Activated CD8-positive, alpha-beta memory T cell treated with anti-CD3 and anti-CD28 coated beads, Interleukin-2, amount 50 U/mL, for 48 hours (primary cell): Measurements from ENCODE around the gene PRTN3.

Experiments
- DNase-seq: peaks from one replicate; pipeline ENCODE4 v3.0.0-alpha.2; 2020

PRTN3 gene

GRCh38 chr19:803686-804418, 36.9 kb upstream of the PRTN3 start:
- no peak for DNase-seq

GRCh38 chr19:804419-805165, 36.2 kb upstream of the PRTN3 start:
- no peak for DNase-seq

- no peak for DNase-seq
Measured at GRCh38 chr19:805166-805551, 35.6 kb upstream of the PRTN3 start.

- no peak for DNase-seq
Measured at GRCh38 chr19:805600-806550, 34.9 kb upstream of the PRTN3 start.

GRCh38 chr19:806815-807421, 33.9 kb upstream of the PRTN3 start:
- no peak for DNase-seq

- no peak for DNase-seq
Measured at GRCh38 chr19:807627-808422, 33.0 kb upstream of the PRTN3 start.

GRCh38 chr19:808423-808775, 32.4 kb upstream of the PRTN3 start:
- DNase-seq, result no peak

- DNase-seq, result no peak
Measured at GRCh38 chr19:810077-810855, 30.5 kb upstream of the PRTN3 start.

GRCh38 chr19:810883-811489, 29.8 kb upstream of the PRTN3 start:
- DNase-seq, result no peak

- DNase-seq, result no peak
Measured at GRCh38 chr19:811506-812048, 29.2 kb upstream of the PRTN3 start.

- no peak for DNase-seq
Measured at GRCh38 chr19:812049-812746, 28.6 kb upstream of the PRTN3 start.

- no peak for DNase-seq
Measured at GRCh38 chr19:812747-813218, 28.0 kb upstream of the PRTN3 start.

GRCh38 chr19:813219-814151, 27.3 kb upstream of the PRTN3 start:
- no peak for DNase-seq

- no peak for DNase-seq
Measured at GRCh38 chr19:814152-815078, 26.4 kb upstream of the PRTN3 start.

GRCh38 chr19:815079-815774, 25.6 kb upstream of the PRTN3 start:
- no peak for DNase-seq

- DNase-seq, result no peak
Measured at GRCh38 chr19:815775-816499, 24.9 kb upstream of the PRTN3 start.
